Measurements from ENCODE around the gene SLC41A3. TPM values are rescaled to one million over a fixed set of nuclear protein-coding genes. Genes with fewer than 3 reads are reported as not detected.
"Not testable (repeated sequence)": the region's sequence is repeated elsewhere in the genome, so short reads cannot be mapped to it uniquely, and the experiment has no call there.

The SLC41A3 gene
- total and polyA plus RNA-seq, 2 of the 8 experiments (the other 6 are each of a cell fraction or from before 2014, with no cell fraction given), result 30.2 to 56.4 TPM

DNA sequence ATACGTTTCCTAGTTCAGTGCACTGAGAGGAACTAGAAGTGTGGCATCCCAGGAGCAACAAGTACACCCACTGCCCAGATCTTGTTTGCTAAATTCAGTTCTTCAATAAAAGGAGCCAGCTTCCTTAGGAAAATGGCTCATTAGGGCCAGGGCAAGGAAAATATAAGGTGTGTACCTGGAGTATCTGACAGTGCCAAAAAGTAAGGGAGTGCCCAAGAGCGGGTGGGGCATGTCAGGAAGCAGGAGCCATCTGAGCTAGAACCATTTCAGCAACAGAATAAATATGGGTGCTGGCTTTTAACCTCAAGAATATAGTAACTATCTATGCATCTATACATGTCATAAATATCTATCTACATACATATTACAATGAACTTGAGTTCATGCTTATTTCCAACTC lies 44.1 kb downstream of the SLC41A3 start:
- Histone ChIP-seq H2BK5ac (ENCODE audit: low read depth, low read length) (no peak overlapping the region), H3K18ac (ENCODE audit: extremely low read depth, low read length) (no peak overlapping the region), H2BK120ac (replicated peaks; ENCODE audit: low read depth, low read length) (no peak overlapping the region), H2BK20ac (ENCODE audit: low read length) (no peak overlapping the region), H2AK5ac (ENCODE audit: low read depth, low read length) (no peak overlapping the region), H3K9ac (replicated peaks in 1 of 4; ENCODE audit: extremely low read depth in 1 of 4, low read depth in 3 of 4, low read length in 3 of 4) (no peak overlapping the region), H4K20me1 (replicated peaks in 1 of 2; ENCODE audit: control insufficient read depth in 1 of 2, insufficient read depth in 2 of 2, low read length in 2 of 2) (no peaks in the 10 kb centered on the region), H4K91ac (replicated peaks; ENCODE audit: insufficient read length, low read length) (no peak overlapping the region), H3K4ac (replicated peaks; ENCODE audit: insufficient read length, low read depth, low read length) (no peak overlapping the region), H3K4me1 (replicated peaks in 1 of 4; ENCODE audit: control insufficient read depth in 3 of 4, insufficient read depth in 4 of 4, low read length in 3 of 4) (peaks cover 0 to 7% (median 2%) of the 10 kb centered on the region in 4 experiments; a peak in 4 of 7 replicates), H2BK15ac (ENCODE audit: low read length) (no peak overlapping the region), H3K36me3 (ENCODE audit: control insufficient read depth in 2 of 4, insufficient read depth in 4 of 4, low read length in 3 of 4) (peaks cover 0 to 4% (median 1%) of the 10 kb centered on the region in 4 experiments; a peak in 2 of 8 replicates), H3K23me2 (ENCODE audit: low read depth, low read length) (no peaks in the 10 kb centered on the region), H4K8ac (ENCODE audit: extremely low read depth, insufficient read depth, low read length) (no peak overlapping the region), H4K5ac (ENCODE audit: insufficient read length, low read depth, low read length) (no peak overlapping the region), H3K79me2 (ENCODE audit: control insufficient read depth in 1 of 2, insufficient read depth in 2 of 2, low read length in 2 of 2) (no peaks in the 10 kb centered on the region), H3K27me3 (replicated peaks in 1 of 4; ENCODE audit: control insufficient read depth in 3 of 4, extremely low read depth in 1 of 4, insufficient read depth in 3 of 4, low read length in 3 of 4) (no peaks in the 10 kb centered on the region), H3K23ac (ENCODE audit: insufficient read length) (no peak overlapping the region), H3K4me3 (ENCODE audit: extremely low read depth in 1 of 4, insufficient read depth in 2 of 4, low read depth in 3 of 4, low read length in 4 of 4) (no peak overlapping the region), H3K79me1 (ENCODE audit: low read depth, low read length) (no peaks in the 10 kb centered on the region), H3K9me3 (ENCODE audit: insufficient read depth in 2 of 2, low read depth in 1 of 2, low read length in 1 of 2) (peaks cover 9 to 10% of the 10 kb centered on the region in 2 experiments; a peak in 3 of 4 replicates), H3K14ac (ENCODE audit: insufficient read length) (no peak overlapping the region), H2AFZ (ENCODE audit: low read length) (no peak overlapping the region), H3K4me2 (ENCODE audit: insufficient read depth in 1 of 2, low read depth in 2 of 2, low read length in 2 of 2) (no peak overlapping the region), H3K56ac (replicated peaks; ENCODE audit: insufficient read length, low read depth, low read length) (no peak overlapping the region), H2BK12ac (ENCODE audit: low read depth, low read length) (no peak overlapping the region), H3K27ac (ENCODE audit: low read depth, low read length) (no peak overlapping the region)
- FAIRE-seq (no peak), DNase-seq (ENCODE audit: low read depth in 1 of 2, low spot score in 2 of 2) (no peak)
- POLR2A ChIA-PET (ENCODE audit: partially characterized antibody), result no interaction called here
- WGBS, 2 experiments (ENCODE audit: extremely low coverage in 1 of 2, insufficient coverage in 1 of 2, insufficient read length in 1 of 2, insufficient replicate concordance in 2 of 2, low coverage in 1 of 2, low lambda C conversion rate in 2 of 2, missing lambda C conversion rate in 1 of 2), result 61% methylated on average over 2 of the region's 2 CpGs; no CpG with 5 or more reads in 1 of the 2 experiments
- TF ChIP-seq CBX5 (IDR thresholded peaks at IDR 0.05; ENCODE audit: low read depth, low read length) (no peak), SUZ12 (IDR thresholded peaks at IDR 0.05; ENCODE audit: low read length) (no peak)
- CTCF ChIA-PET (ENCODE audit: partially characterized antibody), result no interaction called here

DNA sequence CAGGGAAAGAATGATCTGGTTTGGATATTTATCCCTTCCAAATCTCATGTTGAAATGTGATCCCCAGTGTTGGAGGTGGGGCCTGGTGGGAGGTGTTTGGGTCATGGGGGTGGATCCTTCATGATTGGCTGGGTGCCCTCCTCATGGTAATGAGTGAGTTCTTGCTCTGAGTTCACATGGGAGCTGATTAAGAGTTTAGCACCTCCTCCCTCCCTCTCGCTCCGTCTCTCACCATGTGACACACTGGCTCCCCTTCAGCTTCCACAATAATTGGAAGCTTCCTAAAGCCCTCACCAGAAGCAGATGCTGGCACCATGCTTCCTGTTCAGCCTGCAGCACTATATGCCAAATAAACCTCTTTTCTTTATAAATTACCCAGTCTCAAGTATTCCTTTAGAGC lies 45.1 kb downstream of the SLC41A3 start:
- H2BK5ac ChIP-seq (ENCODE audit: low read depth, low read length); H3K36me3 ChIP-seq (ENCODE audit: control insufficient read depth in 2 of 4, insufficient read depth in 4 of 4, low read length in 3 of 4); DNase-seq (ENCODE audit: low read depth in 1 of 2, low spot score in 2 of 2); H3K79me1 ChIP-seq (ENCODE audit: low read depth, low read length); H3K27me3 ChIP-seq (replicated peaks in 1 of 4; ENCODE audit: control insufficient read depth in 3 of 4, extremely low read depth in 1 of 4, insufficient read depth in 3 of 4, low read length in 3 of 4); H4K20me1 ChIP-seq (replicated peaks in 1 of 2; ENCODE audit: control insufficient read depth in 1 of 2, insufficient read depth in 2 of 2, low read length in 2 of 2); H4K5ac ChIP-seq (ENCODE audit: insufficient read length, low read depth, low read length); H3K23me2 ChIP-seq (ENCODE audit: low read depth, low read length); H3K14ac ChIP-seq (ENCODE audit: insufficient read length); H3K23ac ChIP-seq (ENCODE audit: insufficient read length); H4K8ac ChIP-seq (ENCODE audit: extremely low read depth, insufficient read depth, low read length); H3K27ac ChIP-seq (ENCODE audit: low read depth, low read length); H2BK120ac ChIP-seq (replicated peaks; ENCODE audit: low read depth, low read length); H2AFZ ChIP-seq (ENCODE audit: low read length); CTCF ChIA-PET (ENCODE audit: partially characterized antibody); FAIRE-seq; H3K4me3 ChIP-seq (ENCODE audit: extremely low read depth in 1 of 4, insufficient read depth in 2 of 4, low read depth in 3 of 4, low read length in 4 of 4); H2AK5ac ChIP-seq (ENCODE audit: low read depth, low read length); H3K4me1 ChIP-seq (replicated peaks in 1 of 4; ENCODE audit: control insufficient read depth in 3 of 4, insufficient read depth in 4 of 4, low read length in 3 of 4); H4K91ac ChIP-seq (replicated peaks; ENCODE audit: insufficient read length, low read length); H3K56ac ChIP-seq (replicated peaks; ENCODE audit: insufficient read length, low read depth, low read length); H3K4me2 ChIP-seq (ENCODE audit: insufficient read depth in 1 of 2, low read depth in 2 of 2, low read length in 2 of 2); H2BK20ac ChIP-seq (ENCODE audit: low read length); POLR2A ChIA-PET (ENCODE audit: partially characterized antibody); H3K79me2 ChIP-seq (ENCODE audit: control insufficient read depth in 1 of 2, insufficient read depth in 2 of 2, low read length in 2 of 2); H2BK15ac ChIP-seq (ENCODE audit: low read length); H3K9ac ChIP-seq (replicated peaks in 1 of 4; ENCODE audit: extremely low read depth in 1 of 4, low read depth in 3 of 4, low read length in 3 of 4); H2BK12ac ChIP-seq (ENCODE audit: low read depth, low read length); H3K18ac ChIP-seq (ENCODE audit: extremely low read depth, low read length); H3K4ac ChIP-seq (replicated peaks; ENCODE audit: insufficient read length, low read depth, low read length): not testable (repeated sequence)
- H3K9me3 ChIP-seq (ENCODE audit: insufficient read depth in 2 of 2, low read depth in 1 of 2, low read length in 1 of 2), result peaks cover 9 to 10% of the 10 kb centered on the region in 2 experiments; a peak in 3 of 4 replicates
- 76% methylated on average over 2 of the region's 2 CpGs; no CpG with 5 or more reads in 1 of the 2 experiments for WGBS, 2 experiments (ENCODE audit: extremely low coverage in 1 of 2, insufficient coverage in 1 of 2, insufficient read length in 1 of 2, insufficient replicate concordance in 2 of 2, low coverage in 1 of 2, low lambda C conversion rate in 2 of 2, missing lambda C conversion rate in 1 of 2)
